Dermis blood vessel endothelial cell (primary cell): Measurements from ENCODE around the gene ADAT2. TPM values are rescaled to one million over a fixed set of nuclear protein-coding genes. Genes with fewer than 3 reads are reported as not detected.

Experiments used
- DNase-seq: peaks from one replicate; pipeline ENCODE4 v3.0.0; 2010
- total RNA-seq: library from RNA; depleted of rRNA; stranded (reverse); fragments of >200 nt; gene quantifications from 2 replicates; pipeline ENCODE4 v1.2.3, GENCODE V29; 2014

ADAT2 gene
- total RNA-seq, 1 donor from 2014 or later, result 3.1 TPM

GRCh38 chr6:143396497-143397226, 53.8 kb downstream of the ADAT2 start:
- DNase-seq, result no peak

- DNase-seq, result no peak
Observed at GRCh38 chr6:143395699-143396098, 54.8 kb downstream of the ADAT2 start.

- no peak for DNase-seq
Observed at GRCh38 chr6:143394389-143394788, 56.1 kb downstream of the ADAT2 start.

GRCh38 chr6:143390278-143390677, 60.2 kb downstream of the ADAT2 start:
- DNase-seq, result no peak

GRCh38 chr6:143385636-143386035, 64.9 kb downstream of the ADAT2 start:
- no peak for DNase-seq

GRCh38 chr6:143376861-143377260, 73.6 kb downstream of the ADAT2 start:
- no peak for DNase-seq

- no peak for DNase-seq
Observed at GRCh38 chr6:143376375-143376774, 74.1 kb downstream of the ADAT2 start.

- DNase-seq, result no peak
Observed at GRCh38 chr6:143375022-143375585, 75.4 kb downstream of the ADAT2 start.

GRCh38 chr6:143374014-143374413, 76.5 kb downstream of the ADAT2 start:
- no peak for DNase-seq

Other genes starting within 250 kb of the ADAT2 start
- 15.1 and 23.4 TPM in 2 replicates for gene PEX3, start 110 bp upstream of the ADAT2 start, total RNA-seq
- gene FUCA2, start 61.0 kb upstream of the ADAT2 start, total RNA-seq, result 30.3 and 52.8 TPM in 2 replicates
- 199 and 230 TPM in 2 replicates for gene PHACTR2, start 227.3 kb upstream of the ADAT2 start, total RNA-seq